Measurements from ENCODE around the gene WWOX. TPM values are rescaled to one million over a fixed set of nuclear protein-coding genes. Genes with fewer than 3 reads are reported as not detected.

The WWOX gene
- total RNA-seq, 1 experiment from 2014 or later: 35.6 TPM

- intact Hi-C loops (cut with micrococcal nuclease; ENCODE audit: unreplicated experiment): no loop called here
- TF ChIP-seq CTCF (conservative IDR thresholded peaks at IDR 0.05) (no peak), EZH2 (IDR thresholded peaks at IDR 0.05; ENCODE audit: low read depth) (no peak)
- POLR2A ChIA-PET (ENCODE audit: unreplicated experiment): no interaction called here
- Histone ChIP-seq H3K36me3 (ENCODE audit: low read depth) (no peaks in the 10 kb centered on the region), H4K20me1 (ENCODE audit: insufficient read depth) (no peaks in the 10 kb centered on the region), H3K4me2 (no peak overlapping the region), H3K79me2 (ENCODE audit: low read depth) (no peaks in the 10 kb centered on the region), H3K27me3 (ENCODE audit: insufficient read depth, low read depth) (no peaks in the 10 kb centered on the region), H3K9me3 (ENCODE audit: insufficient read depth, low read depth) (no peaks in the 10 kb centered on the region), H2AFZ (no peak overlapping the region), H3F3A (ENCODE audit: insufficient read depth, low read depth) (no peaks in the 10 kb centered on the region), H3K9me2 (ENCODE audit: insufficient read depth) (no peaks in the 10 kb centered on the region), H3K27ac (no peak overlapping the region), H3K4me1 (replicated peaks; ENCODE audit: insufficient read depth) (no peaks in the 10 kb centered on the region), H3K4me3 (no peak overlapping the region)
- CTCF ChIA-PET: no interaction called here
- DNase-seq: no peak
- no TSS peak for BruUV-seq (replicated peaks)
Measured at GRCh38 chr16:78677181-78677731, 577.8 kb downstream of the WWOX start.

GRCh38 chr16:78679546-78679945, 580.1 kb downstream of the WWOX start:
- Histone ChIP-seq H3K27me3 (ENCODE audit: insufficient read depth, low read depth) (no peaks in the 10 kb centered on the region), H3K4me2 (no peak overlapping the region), H3K79me2 (ENCODE audit: low read depth) (no peaks in the 10 kb centered on the region), H3K4me1 (replicated peaks; ENCODE audit: insufficient read depth) (no peaks in the 10 kb centered on the region; the same call in 1 of the 2 replicates), H2AFZ (no peak overlapping the region), H3K4me3 (no peak overlapping the region), H3K9me3 (ENCODE audit: insufficient read depth, low read depth) (no peaks in the 10 kb centered on the region), H3K9me2 (ENCODE audit: insufficient read depth) (no peaks in the 10 kb centered on the region), H3K36me3 (ENCODE audit: low read depth) (no peaks in the 10 kb centered on the region), H3F3A (ENCODE audit: insufficient read depth, low read depth) (no peaks in the 10 kb centered on the region; the same call in 1 of the 2 replicates), H4K20me1 (ENCODE audit: insufficient read depth) (no peaks in the 10 kb centered on the region), H3K27ac (no peak overlapping the region)
- no TSS peak for BruUV-seq (replicated peaks)
- TF ChIP-seq CTCF (conservative IDR thresholded peaks at IDR 0.05) (no peak), EZH2 (IDR thresholded peaks at IDR 0.05; ENCODE audit: low read depth) (no peak)
- ChIA-PET CTCF (no interaction called here), POLR2A (ENCODE audit: unreplicated experiment) (no interaction called here)
- no peak for DNase-seq
- intact Hi-C loops (cut with micrococcal nuclease; ENCODE audit: unreplicated experiment): no loop called here

GRCh38 chr16:78681743-78682142, 582.3 kb downstream of the WWOX start:
- ChIA-PET CTCF (no interaction called here), POLR2A (ENCODE audit: unreplicated experiment) (no interaction called here)
- H3K4me1 ChIP-seq (replicated peaks; ENCODE audit: insufficient read depth): no peaks in the 10 kb centered on the region; the same call in 1 of the 2 replicates
- no peaks in the 10 kb centered on the region for H3K36me3 ChIP-seq (ENCODE audit: low read depth)
- H3K9me3 ChIP-seq (ENCODE audit: insufficient read depth, low read depth): no peaks in the 10 kb centered on the region
- no TSS peak for BruUV-seq (replicated peaks)
- H3F3A ChIP-seq (ENCODE audit: insufficient read depth, low read depth): no peaks in the 10 kb centered on the region; the same call in 1 of the 2 replicates
- H3K27me3 ChIP-seq (ENCODE audit: insufficient read depth, low read depth): no peaks in the 10 kb centered on the region
- intact Hi-C loops (cut with micrococcal nuclease; ENCODE audit: unreplicated experiment): no loop called here
- H3K27ac ChIP-seq: no peak overlapping the region
- DNase-seq: no peak
- H4K20me1 ChIP-seq (ENCODE audit: insufficient read depth): no peaks in the 10 kb centered on the region
- no peak for TF ChIP-seq CTCF (conservative IDR thresholded peaks at IDR 0.05)
- TF ChIP-seq EZH2 (IDR thresholded peaks at IDR 0.05; ENCODE audit: low read depth): no peak
- H2AFZ ChIP-seq: no peak overlapping the region
- H3K9me2 ChIP-seq (ENCODE audit: insufficient read depth): no peaks in the 10 kb centered on the region
- no peak overlapping the region for H3K4me3 ChIP-seq
- H3K79me2 ChIP-seq (ENCODE audit: low read depth): no peaks in the 10 kb centered on the region
- H3K4me2 ChIP-seq: no peak overlapping the region

Data from PC-9 (cell line).